Femur (tissue), 1 donor: Measurements from ENCODE around the gene GRWD1.
A peak's percentile ranks its signal among the peaks of the same experiment; 100 is the strongest.

Source experiments
- DNase-seq: peaks from one replicate; pipeline ENCODE4 v3.0.0-alpha.2; 2017

GRWD1 gene

DNA sequence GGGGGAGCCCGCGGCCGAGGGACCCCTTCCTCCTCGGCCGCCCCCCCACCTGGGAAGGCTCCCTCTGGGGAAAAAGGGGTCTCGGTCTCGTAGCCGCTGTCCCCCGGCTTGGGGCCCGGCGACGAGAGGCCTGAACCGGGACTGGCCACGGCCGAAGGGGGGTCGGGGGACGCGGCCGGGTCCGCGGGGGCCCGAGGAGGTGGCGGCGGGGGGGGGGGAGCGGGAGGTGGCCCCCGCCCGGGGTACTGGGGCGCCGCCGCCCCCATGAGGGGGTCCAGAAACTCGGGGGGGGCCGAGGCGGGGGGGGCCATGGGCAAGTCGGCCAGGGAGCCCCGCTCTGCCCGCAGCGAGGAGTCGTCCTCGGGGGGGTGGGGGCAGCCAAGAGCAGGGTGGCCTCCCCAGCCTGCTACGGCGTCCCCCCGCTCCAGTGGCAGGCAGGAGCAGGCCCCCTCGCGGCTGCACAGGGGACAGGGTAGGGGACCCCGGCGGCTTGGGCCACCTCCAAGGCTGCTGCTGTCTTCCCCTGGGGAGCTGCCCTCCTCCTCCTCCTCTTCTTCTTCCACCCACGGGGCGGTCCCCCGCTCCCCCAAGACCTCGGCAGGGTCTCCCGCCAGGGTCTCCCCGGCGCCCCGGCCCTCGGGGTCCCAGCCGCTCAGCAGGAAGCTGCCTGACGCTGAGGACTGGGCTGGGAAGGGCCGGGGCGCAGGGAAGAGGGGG is 53.0 kb downstream of the GRWD1 start:
- DNase-seq, result peak; percentile 21

DNA sequence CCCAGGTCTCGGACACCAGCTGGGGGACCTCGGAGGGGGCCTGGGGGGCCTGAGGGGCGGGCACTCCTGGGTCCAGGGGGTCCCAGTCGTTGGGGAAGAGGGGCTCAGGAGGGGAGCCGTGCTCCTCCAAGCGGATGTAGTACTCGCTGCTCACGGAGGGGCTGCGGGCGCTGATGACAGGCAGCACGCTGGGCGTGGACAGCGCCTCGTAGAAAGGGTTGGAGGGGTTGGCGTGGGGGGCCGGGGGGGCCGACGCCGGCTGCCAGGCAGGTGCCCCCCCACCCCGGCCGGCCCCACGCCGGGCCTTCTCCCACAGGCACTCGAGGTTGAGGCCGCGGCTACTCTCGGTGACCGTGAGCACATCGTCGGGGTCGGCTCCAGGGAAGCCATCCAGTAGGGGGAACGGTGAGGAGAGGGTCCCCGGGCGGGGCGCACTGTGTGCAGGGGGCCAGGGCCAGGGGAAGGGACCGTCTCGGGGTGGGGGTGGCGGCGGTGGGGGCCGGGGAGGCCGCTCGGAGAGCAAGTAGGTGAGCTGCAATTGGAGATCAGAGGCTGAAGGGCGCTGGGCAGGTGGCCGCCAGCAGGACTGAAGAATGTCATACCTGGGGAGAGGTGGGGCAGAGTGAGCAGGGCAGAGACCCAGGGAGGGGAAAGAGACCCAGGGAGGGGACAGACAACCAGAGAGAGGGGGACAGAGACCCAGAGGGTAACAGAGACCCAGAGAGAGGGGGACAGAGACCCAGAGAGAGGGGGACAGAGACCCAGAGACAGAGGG is 53.7 kb downstream of the GRWD1 start:
- no peak for DNase-seq

DNA sequence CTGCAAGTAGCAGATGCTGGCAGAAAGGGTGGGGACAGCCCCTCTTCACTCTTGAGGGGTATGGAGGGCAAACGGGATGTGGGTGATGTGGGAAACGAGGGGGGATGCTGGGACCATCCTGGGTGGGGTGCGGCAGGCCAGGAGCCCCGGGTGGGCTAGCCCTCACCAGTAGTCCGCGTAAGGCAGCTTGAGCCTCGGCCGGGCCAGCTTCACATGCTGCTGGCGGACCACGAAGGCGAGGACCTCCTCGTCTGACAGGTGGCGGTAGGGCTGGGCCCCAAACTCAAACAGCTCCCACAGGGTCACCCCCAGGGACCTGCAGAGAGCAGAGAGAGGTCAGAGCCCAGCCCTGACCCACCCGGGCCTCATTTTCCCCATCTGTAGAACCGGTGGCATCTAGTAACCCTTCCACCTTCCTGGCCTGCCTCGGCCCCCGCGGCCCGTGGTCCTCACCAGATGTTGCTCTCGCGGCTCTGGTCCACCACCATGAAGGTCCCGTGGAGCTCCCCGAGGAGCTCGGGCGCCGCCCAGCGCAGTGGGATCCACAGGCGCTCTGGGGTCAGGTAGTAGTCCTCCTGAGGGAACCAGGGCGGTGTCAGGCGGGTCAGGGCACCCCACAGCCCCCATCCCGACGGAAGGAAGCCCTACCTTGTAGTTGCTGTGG is 55.2 kb downstream of the GRWD1 start:
- no peak for DNase-seq

DNA sequence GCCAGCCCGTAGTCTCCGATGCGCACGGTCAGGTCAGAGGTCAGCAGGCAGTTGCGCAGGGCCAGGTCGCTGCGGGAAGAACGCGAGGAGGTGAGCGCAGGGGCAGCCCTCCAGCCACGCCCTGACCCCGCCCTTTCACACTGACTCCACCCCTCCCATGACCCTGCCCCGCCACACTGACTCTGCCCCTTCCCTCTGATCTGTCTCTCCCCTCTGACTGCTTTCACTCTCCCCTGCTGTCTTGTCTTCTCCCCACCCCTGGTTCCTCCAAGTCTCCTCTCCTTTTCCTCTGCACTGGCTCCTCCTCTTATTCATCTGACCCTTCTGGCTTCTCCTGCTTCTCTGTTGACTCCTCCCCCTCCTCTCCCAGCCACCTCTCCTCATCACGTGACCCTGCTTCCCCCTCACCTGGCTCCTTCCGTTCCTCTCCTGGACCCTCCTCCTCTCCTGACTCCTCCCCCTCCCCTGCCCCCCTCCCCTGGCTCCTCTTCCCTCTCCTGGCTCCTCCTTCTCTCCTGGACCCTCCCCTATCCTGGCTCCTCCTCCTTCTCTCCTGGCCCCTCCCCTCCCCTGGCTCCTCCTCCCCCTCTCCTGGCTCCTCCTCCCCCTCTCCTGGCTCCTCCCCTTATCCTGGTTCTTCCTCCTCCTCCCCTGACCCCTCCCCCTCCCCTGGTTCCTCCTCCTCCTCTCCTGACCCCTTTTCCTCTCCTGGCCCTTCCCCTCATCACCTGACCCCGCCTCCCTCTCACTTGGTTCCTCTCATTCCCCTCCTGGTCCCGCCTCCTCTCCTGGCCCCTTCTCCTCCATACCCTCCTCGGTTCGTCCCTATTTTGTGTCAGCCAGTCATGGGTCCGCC is 55.9 kb downstream of the GRWD1 start:
- no peak for DNase-seq

DNA sequence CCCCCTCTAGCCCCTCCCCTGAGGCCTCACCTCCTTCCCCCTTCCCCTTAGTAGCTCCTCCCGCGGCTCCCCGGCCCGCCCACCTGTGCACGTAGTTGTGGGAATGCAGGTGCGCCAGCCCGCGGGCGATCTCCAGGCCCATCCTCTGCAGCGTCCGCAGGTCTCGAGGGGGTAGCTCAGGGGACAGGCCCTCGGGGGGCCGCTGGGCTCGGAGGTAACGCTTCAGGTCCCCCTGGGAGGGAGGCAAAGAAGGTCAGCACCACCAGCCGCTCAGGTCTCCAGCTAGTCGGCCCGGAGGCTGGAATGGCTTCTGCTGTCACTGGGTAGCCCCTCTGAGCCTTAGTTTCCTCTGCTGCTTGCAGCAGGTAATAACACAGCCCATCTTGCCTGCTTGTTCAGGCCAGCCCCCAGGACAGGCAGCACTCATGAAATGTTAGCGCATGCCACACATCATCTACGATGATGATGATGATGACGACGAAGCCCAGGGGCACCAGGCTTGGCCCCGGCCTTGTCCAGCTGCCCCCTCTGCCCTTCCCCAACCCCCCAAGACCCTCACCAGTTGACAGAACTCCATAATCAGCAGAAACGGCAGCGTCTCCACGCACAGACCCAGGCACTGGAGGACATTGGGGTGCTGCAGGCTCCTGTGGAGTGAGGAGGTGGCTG is 56.7 kb downstream of the GRWD1 start:
- no peak for DNase-seq

DNA sequence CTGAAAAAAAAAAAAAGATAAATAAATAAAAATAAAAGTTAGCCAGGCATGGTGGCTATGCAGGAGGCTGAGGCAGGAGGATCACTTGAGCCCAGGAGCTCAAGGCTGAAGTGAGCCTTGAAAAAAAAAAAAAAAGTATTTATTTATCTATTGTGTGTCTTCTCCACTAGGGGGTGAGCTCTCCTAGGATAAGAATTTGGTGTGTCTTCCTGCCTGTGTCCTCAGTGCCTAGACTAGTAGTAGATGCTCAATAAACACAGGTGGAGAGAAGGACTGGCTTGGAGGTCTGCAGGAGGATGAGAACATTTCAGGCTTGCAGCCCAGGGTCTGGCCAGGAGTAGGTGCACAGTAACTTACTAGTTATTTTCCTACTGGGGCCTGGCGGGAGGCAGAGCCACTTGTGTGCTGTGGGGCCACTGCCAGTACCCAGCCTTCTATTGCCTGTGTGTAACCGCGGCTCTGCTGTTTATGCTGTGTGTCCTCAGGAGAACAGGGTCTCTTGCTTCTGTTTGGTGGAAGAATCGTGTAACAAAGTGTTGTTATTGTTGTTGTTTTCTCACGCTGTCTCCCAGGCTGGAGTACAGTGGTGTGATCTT is 60.5 kb downstream of the GRWD1 start:
- DNase-seq, result no peak
